HL-60 (cell line): ENCODE measurements around the gene TLE7.

Source experiments
- GABPA ChIP-seq: IDR thresholded peaks from 2 replicates; pipeline ENCODE4 v1.6.1; 2012; ENCODE audit warnings: low read depth
- POLR2AphosphoS5 ChIP-seq: IDR thresholded peaks from 2 replicates; pipeline ENCODE4 v1.6.1; 2012; ENCODE audit warnings: low read depth
- SPI1 ChIP-seq: IDR thresholded peaks from 2 replicates; pipeline ENCODE4 v1.6.1; 2012; ENCODE audit warnings: low read depth, mild to moderate bottlenecking, borderline replicate concordance
- TF ChIP-seq, protein P1 (sequence below): IDR thresholded peaks from 2 replicates; pipeline ENCODE4 v1.6.1; 2012; ENCODE audit warnings: low read depth; ENCODE audit not compliant: insufficient replicate concordance
- TF ChIP-seq, protein P2 (sequence below): IDR thresholded peaks from one replicate; pipeline ENCODE4 v1.5.1; 2011; ENCODE audit warnings: low read length, control low read depth, inconsistent platforms; ENCODE audit not compliant: insufficient read depth

DNA sequence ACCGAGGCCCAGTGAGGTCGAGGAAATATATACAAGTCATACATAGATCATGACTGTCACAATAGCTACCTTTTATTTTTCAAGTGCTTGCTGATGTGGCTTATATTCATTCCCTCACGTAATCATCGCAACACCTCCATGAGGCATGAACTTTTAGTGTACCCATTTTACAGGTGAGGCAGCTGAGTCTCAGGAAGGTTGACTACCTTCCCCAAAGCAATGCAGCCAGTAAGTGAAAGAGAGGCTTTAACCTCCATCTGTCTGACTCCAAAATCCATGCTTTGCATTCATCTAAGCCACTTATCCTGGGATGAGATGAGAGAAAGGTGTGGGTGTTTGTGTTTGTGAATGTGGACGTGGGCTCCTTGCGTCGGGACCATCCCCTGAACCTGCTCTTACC lies 52.5 kb downstream of the TLE7 start:
- no peak for TF ChIP-seq POLR2AphosphoS5
- TF ChIP-seq, protein P1, sequence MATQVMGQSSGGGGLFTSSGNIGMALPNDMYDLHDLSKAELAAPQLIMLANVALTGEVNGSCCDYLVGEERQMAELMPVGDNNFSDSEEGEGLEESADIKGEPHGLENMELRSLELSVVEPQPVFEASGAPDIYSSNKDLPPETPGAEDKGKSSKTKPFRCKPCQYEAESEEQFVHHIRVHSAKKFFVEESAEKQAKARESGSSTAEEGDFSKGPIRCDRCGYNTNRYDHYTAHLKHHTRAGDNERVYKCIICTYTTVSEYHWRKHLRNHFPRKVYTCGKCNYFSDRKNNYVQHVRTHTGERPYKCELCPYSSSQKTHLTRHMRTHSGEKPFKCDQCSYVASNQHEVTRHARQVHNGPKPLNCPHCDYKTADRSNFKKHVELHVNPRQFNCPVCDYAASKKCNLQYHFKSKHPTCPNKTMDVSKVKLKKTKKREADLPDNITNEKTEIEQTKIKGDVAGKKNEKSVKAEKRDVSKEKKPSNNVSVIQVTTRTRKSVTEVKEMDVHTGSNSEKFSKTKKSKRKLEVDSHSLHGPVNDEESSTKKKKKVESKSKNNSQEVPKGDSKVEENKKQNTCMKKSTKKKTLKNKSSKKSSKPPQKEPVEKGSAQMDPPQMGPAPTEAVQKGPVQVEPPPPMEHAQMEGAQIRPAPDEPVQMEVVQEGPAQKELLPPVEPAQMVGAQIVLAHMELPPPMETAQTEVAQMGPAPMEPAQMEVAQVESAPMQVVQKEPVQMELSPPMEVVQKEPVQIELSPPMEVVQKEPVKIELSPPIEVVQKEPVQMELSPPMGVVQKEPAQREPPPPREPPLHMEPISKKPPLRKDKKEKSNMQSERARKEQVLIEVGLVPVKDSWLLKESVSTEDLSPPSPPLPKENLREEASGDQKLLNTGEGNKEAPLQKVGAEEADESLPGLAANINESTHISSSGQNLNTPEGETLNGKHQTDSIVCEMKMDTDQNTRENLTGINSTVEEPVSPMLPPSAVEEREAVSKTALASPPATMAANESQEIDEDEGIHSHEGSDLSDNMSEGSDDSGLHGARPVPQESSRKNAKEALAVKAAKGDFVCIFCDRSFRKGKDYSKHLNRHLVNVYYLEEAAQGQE = no peak
- TF ChIP-seq, protein P2, sequence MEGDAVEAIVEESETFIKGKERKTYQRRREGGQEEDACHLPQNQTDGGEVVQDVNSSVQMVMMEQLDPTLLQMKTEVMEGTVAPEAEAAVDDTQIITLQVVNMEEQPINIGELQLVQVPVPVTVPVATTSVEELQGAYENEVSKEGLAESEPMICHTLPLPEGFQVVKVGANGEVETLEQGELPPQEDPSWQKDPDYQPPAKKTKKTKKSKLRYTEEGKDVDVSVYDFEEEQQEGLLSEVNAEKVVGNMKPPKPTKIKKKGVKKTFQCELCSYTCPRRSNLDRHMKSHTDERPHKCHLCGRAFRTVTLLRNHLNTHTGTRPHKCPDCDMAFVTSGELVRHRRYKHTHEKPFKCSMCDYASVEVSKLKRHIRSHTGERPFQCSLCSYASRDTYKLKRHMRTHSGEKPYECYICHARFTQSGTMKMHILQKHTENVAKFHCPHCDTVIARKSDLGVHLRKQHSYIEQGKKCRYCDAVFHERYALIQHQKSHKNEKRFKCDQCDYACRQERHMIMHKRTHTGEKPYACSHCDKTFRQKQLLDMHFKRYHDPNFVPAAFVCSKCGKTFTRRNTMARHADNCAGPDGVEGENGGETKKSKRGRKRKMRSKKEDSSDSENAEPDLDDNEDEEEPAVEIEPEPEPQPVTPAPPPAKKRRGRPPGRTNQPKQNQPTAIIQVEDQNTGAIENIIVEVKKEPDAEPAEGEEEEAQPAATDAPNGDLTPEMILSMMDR = no peak
- TF ChIP-seq GABPA = no peak
- no peak for TF ChIP-seq SPI1
